ENCODE data around the gene FAM89B.

DNA sequence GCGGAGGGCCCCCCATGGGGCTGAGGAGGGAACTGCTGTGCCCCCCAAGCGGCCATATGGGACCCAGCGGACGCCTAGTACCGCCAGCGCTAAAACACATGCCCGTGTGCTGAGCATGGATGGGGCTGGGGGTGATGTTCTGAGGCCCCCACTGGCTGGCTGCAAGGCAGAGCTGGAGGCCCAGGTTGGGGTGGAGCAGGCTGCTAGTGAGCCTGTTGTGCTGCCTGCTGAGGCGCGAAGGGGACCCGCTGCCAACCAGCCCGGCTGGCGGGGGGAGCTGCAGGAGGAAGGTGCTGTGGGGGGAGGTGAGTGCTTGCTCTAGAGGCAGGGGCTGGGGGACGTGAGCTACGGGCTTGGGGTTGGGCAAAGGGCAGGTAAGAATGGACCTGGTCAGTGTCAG, 46.4 kb downstream of the FAM89B start:
- TF ChIP-seq, protein P1, sequence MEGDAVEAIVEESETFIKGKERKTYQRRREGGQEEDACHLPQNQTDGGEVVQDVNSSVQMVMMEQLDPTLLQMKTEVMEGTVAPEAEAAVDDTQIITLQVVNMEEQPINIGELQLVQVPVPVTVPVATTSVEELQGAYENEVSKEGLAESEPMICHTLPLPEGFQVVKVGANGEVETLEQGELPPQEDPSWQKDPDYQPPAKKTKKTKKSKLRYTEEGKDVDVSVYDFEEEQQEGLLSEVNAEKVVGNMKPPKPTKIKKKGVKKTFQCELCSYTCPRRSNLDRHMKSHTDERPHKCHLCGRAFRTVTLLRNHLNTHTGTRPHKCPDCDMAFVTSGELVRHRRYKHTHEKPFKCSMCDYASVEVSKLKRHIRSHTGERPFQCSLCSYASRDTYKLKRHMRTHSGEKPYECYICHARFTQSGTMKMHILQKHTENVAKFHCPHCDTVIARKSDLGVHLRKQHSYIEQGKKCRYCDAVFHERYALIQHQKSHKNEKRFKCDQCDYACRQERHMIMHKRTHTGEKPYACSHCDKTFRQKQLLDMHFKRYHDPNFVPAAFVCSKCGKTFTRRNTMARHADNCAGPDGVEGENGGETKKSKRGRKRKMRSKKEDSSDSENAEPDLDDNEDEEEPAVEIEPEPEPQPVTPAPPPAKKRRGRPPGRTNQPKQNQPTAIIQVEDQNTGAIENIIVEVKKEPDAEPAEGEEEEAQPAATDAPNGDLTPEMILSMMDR (IDR thresholded peaks at IDR 0.05), result no peak
- TF ChIP-seq POLR2A (IDR thresholded peaks at IDR 0.05), result no peak
